Measurements from ENCODE around the gene GPR153.

GPR153 gene

GRCh38 chr1:6286266-6286665 lies 25.4 kb upstream of the GPR153 start:
- no peak for DNase-seq

- DNase-seq, result no peak
These were observed 24.4 kb upstream of the GPR153 start for GRCh38 chr1:6285336-6285735.

- no peak for DNase-seq
These were observed 21.8 kb upstream of the GPR153 start for GRCh38 chr1:6282577-6283270.

- no peak for DNase-seq
These were observed 20.9 kb upstream of the GPR153 start for GRCh38 chr1:6281511-6282402.

GRCh38 chr1:6280761-6281451 lies 20.0 kb upstream of the GPR153 start:
- no peak for DNase-seq

GRCh38 chr1:6279613-6280383 lies 18.9 kb upstream of the GPR153 start:
- no peak for DNase-seq

GRCh38 chr1:6279066-6279465 lies 18.2 kb upstream of the GPR153 start:
- no peak for DNase-seq

GRCh38 chr1:6278263-6278662 lies 17.4 kb upstream of the GPR153 start:
- DNase-seq, result no peak

GRCh38 chr1:6276811-6277555 lies 16.1 kb upstream of the GPR153 start:
- DNase-seq, result no peak

- DNase-seq, result no peak
These were observed 15.2 kb upstream of the GPR153 start for GRCh38 chr1:6275826-6276782.

- DNase-seq, result no peak
These were observed 13.8 kb upstream of the GPR153 start for GRCh38 chr1:6274622-6275139.

- DNase-seq, result no peak
These were observed 13.2 kb upstream of the GPR153 start for GRCh38 chr1:6274102-6274501.

GRCh38 chr1:6273380-6273891 lies 12.5 kb upstream of the GPR153 start:
- no peak for DNase-seq

- DNase-seq, result no peak
These were observed 12.0 kb upstream of the GPR153 start for GRCh38 chr1:6272868-6273267.

GRCh38 chr1:6272452-6272851 lies 11.6 kb upstream of the GPR153 start:
- DNase-seq, result no peak

- DNase-seq, result no peak
These were observed 10.7 kb upstream of the GPR153 start for GRCh38 chr1:6271554-6271953.

- no peak for DNase-seq
These were observed 10.1 kb upstream of the GPR153 start for GRCh38 chr1:6271006-6271405.

GRCh38 chr1:6270401-6270800 lies 9.5 kb upstream of the GPR153 start:
- no peak for DNase-seq

- no peak for DNase-seq
These were observed 9.0 kb upstream of the GPR153 start for GRCh38 chr1:6269720-6270400.

GRCh38 chr1:6269296-6269695 lies 8.4 kb upstream of the GPR153 start:
- DNase-seq, result no peak
